ENCODE data around the gene FEM1A.
"Not testable (repeated sequence)": the region's sequence is repeated elsewhere in the genome, so short reads cannot be mapped to it uniquely, and the experiment has no call there.

DNA sequence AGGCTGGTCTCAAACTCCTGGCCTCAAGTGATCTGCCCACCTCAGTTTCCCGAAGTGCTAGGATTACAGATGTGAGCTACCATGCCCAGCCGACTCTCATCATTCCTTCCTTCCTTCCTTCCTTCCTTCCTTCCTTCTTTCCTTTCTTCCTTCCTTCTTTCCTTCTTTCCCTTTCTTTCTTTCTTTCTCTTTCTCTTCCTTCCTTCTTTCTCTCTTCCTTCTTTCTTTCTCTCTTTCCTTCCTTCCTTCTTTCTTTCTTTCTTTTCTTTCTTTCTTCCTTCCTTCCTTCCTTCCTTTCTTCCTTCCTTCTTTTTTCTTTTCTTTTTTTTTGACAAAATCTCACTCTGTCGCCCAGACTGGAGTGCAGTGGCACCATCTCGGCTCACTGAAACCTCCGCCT, 13.4 kb upstream of the FEM1A start:
- TF ChIP-seq, protein P1, sequence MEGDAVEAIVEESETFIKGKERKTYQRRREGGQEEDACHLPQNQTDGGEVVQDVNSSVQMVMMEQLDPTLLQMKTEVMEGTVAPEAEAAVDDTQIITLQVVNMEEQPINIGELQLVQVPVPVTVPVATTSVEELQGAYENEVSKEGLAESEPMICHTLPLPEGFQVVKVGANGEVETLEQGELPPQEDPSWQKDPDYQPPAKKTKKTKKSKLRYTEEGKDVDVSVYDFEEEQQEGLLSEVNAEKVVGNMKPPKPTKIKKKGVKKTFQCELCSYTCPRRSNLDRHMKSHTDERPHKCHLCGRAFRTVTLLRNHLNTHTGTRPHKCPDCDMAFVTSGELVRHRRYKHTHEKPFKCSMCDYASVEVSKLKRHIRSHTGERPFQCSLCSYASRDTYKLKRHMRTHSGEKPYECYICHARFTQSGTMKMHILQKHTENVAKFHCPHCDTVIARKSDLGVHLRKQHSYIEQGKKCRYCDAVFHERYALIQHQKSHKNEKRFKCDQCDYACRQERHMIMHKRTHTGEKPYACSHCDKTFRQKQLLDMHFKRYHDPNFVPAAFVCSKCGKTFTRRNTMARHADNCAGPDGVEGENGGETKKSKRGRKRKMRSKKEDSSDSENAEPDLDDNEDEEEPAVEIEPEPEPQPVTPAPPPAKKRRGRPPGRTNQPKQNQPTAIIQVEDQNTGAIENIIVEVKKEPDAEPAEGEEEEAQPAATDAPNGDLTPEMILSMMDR (IDR thresholded peaks at IDR 0.05) = not testable (repeated sequence)
- not testable (repeated sequence) for TF ChIP-seq EZH2 (IDR thresholded peaks at IDR 0.05; ENCODE audit: borderline replicate concordance, insufficient read depth, low read depth, low read length, poor library complexity, severe bottlenecking)
